Loucy (cell line): ENCODE results near the gene PYCR2.
"Not testable (repeated sequence)": the region's sequence is repeated elsewhere in the genome, so short reads cannot be mapped to it uniquely, and the experiment has no call there.

Experiments
- H2AFZ ChIP-seq: fragments of 200-600 bp; sonication (generic); 2 replicates; pipeline ENCODE4 v1.6.0; 2016; ENCODE audit warnings: antibody characterized with exemption, mild to moderate bottlenecking, low read length, moderate library complexity
- H3F3A ChIP-seq: fragments of 200-600 bp; 2 replicates; pipeline ENCODE4 v1.6.0; 2016; ENCODE audit warnings: antibody characterized with exemption, low read depth, mild to moderate bottlenecking
- H3K27me3 ChIP-seq: fragments of 200-600 bp; sonication (generic); 2 replicates; pipeline ENCODE4 v1.6.1; 2014; ENCODE audit warnings: low read length, mild to moderate bottlenecking; ENCODE audit not compliant: insufficient read depth, poor library complexity, severe bottlenecking
- H3K36me3 ChIP-seq: fragments of 200-600 bp; sonication (generic); 2 replicates; pipeline ENCODE4 v1.6.1; 2016; ENCODE audit warnings: low read length; ENCODE audit not compliant: insufficient read depth
- H3K4me1 ChIP-seq: fragments of 200-600 bp; sonication (generic); 2 replicates; pipeline ENCODE4 v1.5.1; 2014; ENCODE audit warnings: low read length, mild to moderate bottlenecking; ENCODE audit not compliant: insufficient read depth, poor library complexity, severe bottlenecking
- H3K4me2 ChIP-seq: fragments of 200-600 bp; sonication (generic); 2 replicates; pipeline ENCODE4 v1.6.0; 2014; ENCODE audit warnings: antibody characterized with exemption, low read length, low read depth, mild to moderate bottlenecking; ENCODE audit not compliant: poor library complexity, severe bottlenecking
- H3K4me3 ChIP-seq: fragments of 200-600 bp; sonication (generic); 2 replicates; pipeline ENCODE4 v1.5.1; 2014; ENCODE audit warnings: low read length, mild to moderate bottlenecking, mixed read lengths; ENCODE audit not compliant: poor library complexity, severe bottlenecking
- H3K79me2 ChIP-seq: fragments of 200-600 bp; sonication (generic); 2 replicates; pipeline ENCODE4 v1.6.1; 2014; ENCODE audit warnings: low read length; ENCODE audit not compliant: insufficient read depth
- H3K9ac ChIP-seq: fragments of 200-600 bp; sonication (generic); 2 replicates; pipeline ENCODE4 v1.6.0; 2014; ENCODE audit warnings: mild to moderate bottlenecking, low read depth, low read length, moderate library complexity; ENCODE audit not compliant: poor library complexity, severe bottlenecking
- H3K9me2 ChIP-seq: fragments of 200-600 bp; sonication (generic); replicated peaks from 2 replicates; pipeline ENCODE4 v1.6.1; 2016; ENCODE audit warnings: low read depth, low read length, mixed read lengths
- H3K9me3 ChIP-seq: fragments of 200-600 bp; sonication (generic); 2 replicates; pipeline ENCODE4 v1.6.1; 2014; ENCODE audit warnings: mild to moderate bottlenecking, antibody characterized with exemption, low read length, low read depth; ENCODE audit not compliant: insufficient read depth
- H4K20me1 ChIP-seq: fragments of 200-600 bp; sonication (generic); 2 replicates; pipeline ENCODE4 v1.6.0; 2014; ENCODE audit warnings: antibody characterized with exemption, low read length, mild to moderate bottlenecking; ENCODE audit not compliant: insufficient read depth, poor library complexity, severe bottlenecking
- CTCF ChIP-seq: fragments of 200-600 bp; sonication (generic); conservative IDR thresholded peaks from 2 replicates; pipeline ENCODE4 v1.5.1; 2014; ENCODE audit warnings: mild to moderate bottlenecking, antibody characterized with exemption, low read length
- EZH2phosphoT487 ChIP-seq: fragments of 200-600 bp; IDR thresholded peaks from 2 replicates; pipeline ENCODE4 v1.6.1; 2018; ENCODE audit warnings: antibody characterized with exemption, mild to moderate bottlenecking, moderate library complexity, borderline replicate concordance

The PYCR2 gene

GRCh38 chr1:225933072-225933471 is 9.0 kb upstream of the PYCR2 start:
- H3K9me2 ChIP-seq, result no peaks in the 10 kb centered on the region
- no peaks in the 10 kb centered on the region for H3F3A ChIP-seq
- TF ChIP-seq EZH2phosphoT487, result no peak
- TF ChIP-seq CTCF, result no peak
- no peaks in the 10 kb centered on the region for H3K27me3 ChIP-seq
- H3K4me3 ChIP-seq, result no peak overlapping the region
- no peaks in the 10 kb centered on the region for H3K79me2 ChIP-seq
- H3K9ac ChIP-seq, result no peak overlapping the region
- H2AFZ ChIP-seq, result no peak overlapping the region
- no peak overlapping the region for H3K4me2 ChIP-seq
- no peaks in the 10 kb centered on the region for H3K9me3 ChIP-seq
- H3K4me1 ChIP-seq, result peaks cover 13% of the 10 kb centered on the region
- H4K20me1 ChIP-seq, result no peaks in the 10 kb centered on the region
- H3K36me3 ChIP-seq, result no peaks in the 10 kb centered on the region

- Histone ChIP-seq H3K4me2 (no peak overlapping the region), H4K20me1 (no peaks in the 10 kb centered on the region), H3K9me2 (no peaks in the 10 kb centered on the region), H3F3A (no peaks in the 10 kb centered on the region), H3K4me1 (peaks cover 21% of the 10 kb centered on the region), H3K4me3 (no peak overlapping the region), H3K79me2 (no peaks in the 10 kb centered on the region), H3K9ac (no peak overlapping the region), H2AFZ (peak overlapping the region; percentile 80), H3K27me3 (no peaks in the 10 kb centered on the region), H3K9me3 (no peaks in the 10 kb centered on the region), H3K36me3 (no peaks in the 10 kb centered on the region)
- no peak for TF ChIP-seq CTCF
- no peak for TF ChIP-seq EZH2phosphoT487
Measured at GRCh38 chr1:225931270-225932136, 7.5 kb upstream of the PYCR2 start.

DNA sequence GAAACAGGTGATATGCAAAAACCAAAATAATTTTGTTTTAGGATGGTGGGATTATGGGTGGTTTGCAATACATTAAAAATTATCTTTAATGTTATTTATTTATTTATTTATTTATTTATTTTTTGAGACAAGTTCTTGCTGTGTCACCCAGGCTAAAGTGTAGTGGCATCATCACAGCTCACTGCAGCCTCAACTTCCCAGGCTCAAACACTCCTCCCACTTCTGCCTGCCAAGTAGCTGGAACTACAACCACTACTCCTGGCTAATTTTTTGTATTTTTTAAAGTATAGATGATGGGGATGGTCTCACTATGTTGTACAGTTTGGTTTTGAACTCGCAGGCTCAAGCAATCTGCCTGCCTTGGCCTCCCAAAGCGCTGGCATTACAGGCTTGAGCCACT is 6.5 kb upstream of the PYCR2 start:
- no peaks in the 10 kb centered on the region for H3K79me2 ChIP-seq
- no peaks in the 10 kb centered on the region for H4K20me1 ChIP-seq
- no peak overlapping the region for H3K4me3 ChIP-seq
- TF ChIP-seq CTCF, result no peak
- no peak for TF ChIP-seq EZH2phosphoT487
- H3K36me3 ChIP-seq, result no peaks in the 10 kb centered on the region
- no peaks in the 10 kb centered on the region for H3K9me3 ChIP-seq
- no peaks in the 10 kb centered on the region for H3K9me2 ChIP-seq
- H3K4me1 ChIP-seq, result peaks cover 23% of the 10 kb centered on the region
- H2AFZ ChIP-seq, result peak overlapping the region; percentile 80; the same call in 1 of the 2 replicates
- H3K9ac ChIP-seq, result no peak overlapping the region
- H3K4me2 ChIP-seq, result no peak overlapping the region
- no peaks in the 10 kb centered on the region for H3K27me3 ChIP-seq
- no peaks in the 10 kb centered on the region for H3F3A ChIP-seq

DNA sequence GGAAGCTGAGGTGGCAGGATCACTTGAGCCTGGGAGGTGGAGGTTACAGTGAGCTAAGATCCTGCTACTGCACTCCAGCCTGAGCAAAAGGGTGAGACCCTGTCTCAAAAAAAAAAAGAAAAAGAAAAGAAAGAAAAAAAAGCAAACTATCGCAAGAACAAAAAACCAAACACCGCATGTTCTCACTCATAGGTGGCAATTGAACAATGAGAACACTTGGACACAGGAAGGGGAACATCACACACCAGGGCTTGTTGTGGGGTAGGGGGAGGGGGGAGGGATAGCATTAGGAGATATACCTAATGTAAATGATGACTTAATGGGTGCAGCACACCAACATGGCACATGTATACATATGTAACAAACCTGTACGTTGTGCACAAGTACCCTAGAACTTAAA is 5.4 kb upstream of the PYCR2 start:
- H3K4me1 ChIP-seq, result peaks cover 26% of the 10 kb centered on the region
- not testable (repeated sequence) for H2AFZ ChIP-seq

More for the DNA sequence above, 5.4 kb upstream of the PYCR2 start:
- H3F3A ChIP-seq, H3K9me2 ChIP-seq, H3K4me3 ChIP-seq, H3K36me3 ChIP-seq, H3K27me3 ChIP-seq, H3K9me3 ChIP-seq, H4K20me1 ChIP-seq, H3K79me2 ChIP-seq, H3K9ac ChIP-seq, H3K4me2 ChIP-seq: not testable (repeated sequence)
